NCI-H345 (cell line): Measurements from ENCODE around the gene MAP3K4.
"Not testable (repeated sequence)": the region's sequence is repeated elsewhere in the genome, so short reads cannot be mapped to it uniquely, and the experiment has no call there.

Source experiments
- DNase-seq: peaks from one replicate; lab custom pipeline; 2025; lab: John Stamatoyannopoulos, UW

The MAP3K4 gene

GRCh38 chr6:160967833-160968232, 23.7 kb upstream of the MAP3K4 start:
- DNase-seq, result no peak

- DNase-seq, result no peak
Measured at GRCh38 chr6:160971171-160971570, 20.4 kb upstream of the MAP3K4 start.

DNA sequence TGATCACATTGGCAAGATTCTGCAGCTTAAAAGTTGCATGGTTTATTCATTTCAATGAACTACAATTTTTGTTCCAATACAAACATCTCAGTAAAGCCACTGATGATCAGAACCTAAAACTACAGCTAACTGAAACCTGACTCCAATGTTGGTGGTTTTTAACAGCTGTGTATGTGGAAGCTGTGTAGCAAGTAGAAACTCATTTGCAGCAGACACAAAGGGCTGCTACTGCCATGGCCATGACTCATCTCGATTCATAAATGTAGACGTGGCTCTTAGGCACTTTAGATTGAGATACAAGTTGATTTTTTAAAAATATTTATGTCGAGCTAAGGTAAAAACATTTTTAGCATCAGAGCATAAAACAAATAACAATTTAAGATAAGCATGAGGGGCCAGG, 19.5 kb upstream of the MAP3K4 start:
- DNase-seq, result no peak

GRCh38 chr6:160972594-160972993, 19.0 kb upstream of the MAP3K4 start:
- DNase-seq, result not testable (repeated sequence)

GRCh38 chr6:160973311-160974250, 18.0 kb upstream of the MAP3K4 start:
- no peak for DNase-seq

- DNase-seq, result no peak
Measured at GRCh38 chr6:160974304-160974771, 17.2 kb upstream of the MAP3K4 start.

- DNase-seq, result no peak
Measured at GRCh38 chr6:160975162-160975561, 16.4 kb upstream of the MAP3K4 start.

DNA sequence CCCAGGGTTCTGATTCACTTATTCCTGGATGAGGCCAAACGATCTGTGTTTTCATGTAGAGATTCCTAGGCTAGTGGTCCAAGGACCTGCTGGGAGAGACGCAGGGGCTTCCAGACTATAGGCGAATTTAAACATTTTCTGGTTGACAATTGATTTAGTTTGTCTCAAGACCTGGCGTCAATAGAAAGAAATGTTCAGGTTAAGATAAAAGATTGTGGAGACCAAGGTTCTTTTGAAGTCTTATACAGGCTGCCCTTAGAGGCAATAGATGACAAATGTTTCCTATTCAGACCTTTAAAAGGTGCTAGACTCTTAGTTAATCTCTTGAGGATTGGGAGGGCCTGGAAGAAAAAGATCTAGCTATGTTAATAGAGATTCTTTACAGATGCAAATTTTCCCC, 15.6 kb upstream of the MAP3K4 start:
- not testable (repeated sequence) for DNase-seq

DNA sequence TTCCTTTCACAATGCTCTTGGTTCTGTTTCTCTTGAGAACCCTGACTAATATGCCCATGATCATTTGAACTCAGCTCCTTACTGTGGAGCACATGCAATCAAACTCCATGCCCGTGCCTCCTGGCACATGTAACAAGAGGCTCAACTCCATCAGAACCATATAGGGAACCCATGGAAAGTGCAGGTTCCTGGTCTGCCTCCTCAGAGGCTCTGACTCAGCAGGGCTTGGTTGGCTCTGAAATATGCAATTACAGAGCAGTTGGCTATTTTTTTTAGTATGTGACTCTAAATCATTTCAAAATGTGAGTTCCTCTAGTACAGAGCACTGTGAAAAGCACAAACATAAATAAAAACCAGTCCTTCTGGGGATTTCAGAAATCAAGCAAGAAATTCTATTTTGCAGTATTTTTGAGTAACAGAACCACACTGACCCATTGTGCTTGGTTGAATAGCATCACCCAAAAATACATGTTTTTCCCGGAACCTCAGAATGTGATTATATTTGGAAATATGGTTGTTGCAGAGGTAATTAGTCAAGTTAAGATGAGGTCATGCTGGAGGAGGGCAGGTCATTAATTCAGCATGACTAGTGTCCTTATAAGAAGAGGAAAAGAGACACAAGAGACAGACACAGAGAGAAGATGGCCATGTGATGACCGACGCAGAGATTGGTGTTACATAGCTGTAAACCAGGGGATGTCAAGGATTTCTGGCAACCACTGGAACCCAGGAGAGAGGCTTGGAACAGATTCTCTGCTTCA, 13.2 kb upstream of the MAP3K4 start:
- DNase-seq, result no peak

GRCh38 chr6:160979061-160979708, 12.4 kb upstream of the MAP3K4 start:
- DNase-seq, result no peak

- DNase-seq, result not testable (repeated sequence)
Measured at GRCh38 chr6:160983377-160983948, 8.1 kb upstream of the MAP3K4 start.

GRCh38 chr6:160986851-160987250, 4.7 kb upstream of the MAP3K4 start:
- no peak for DNase-seq

DNA sequence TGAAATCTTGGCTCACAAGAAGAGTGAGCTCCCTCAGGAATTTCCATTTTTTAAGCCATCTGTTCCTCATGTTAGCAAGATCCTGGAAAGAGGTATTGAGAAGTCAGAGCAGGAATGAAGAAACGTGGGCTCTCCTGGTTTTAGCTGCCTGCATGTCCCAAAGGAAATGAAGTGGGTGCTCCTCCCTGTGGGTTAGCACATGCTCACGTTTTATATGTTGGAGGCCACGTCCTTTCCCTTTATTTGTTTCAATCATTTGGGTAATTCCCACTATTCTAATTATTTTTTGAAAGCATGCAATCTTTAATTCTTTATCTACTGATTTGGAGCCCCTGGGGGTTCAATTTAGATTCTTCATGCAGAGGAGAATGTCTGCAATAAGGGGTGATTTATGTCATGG, 4.3 kb upstream of the MAP3K4 start:
- no peak for DNase-seq

- DNase-seq, result no peak
Measured at GRCh38 chr6:160990847-160991405, 643 bp upstream of the MAP3K4 start.

DNA sequence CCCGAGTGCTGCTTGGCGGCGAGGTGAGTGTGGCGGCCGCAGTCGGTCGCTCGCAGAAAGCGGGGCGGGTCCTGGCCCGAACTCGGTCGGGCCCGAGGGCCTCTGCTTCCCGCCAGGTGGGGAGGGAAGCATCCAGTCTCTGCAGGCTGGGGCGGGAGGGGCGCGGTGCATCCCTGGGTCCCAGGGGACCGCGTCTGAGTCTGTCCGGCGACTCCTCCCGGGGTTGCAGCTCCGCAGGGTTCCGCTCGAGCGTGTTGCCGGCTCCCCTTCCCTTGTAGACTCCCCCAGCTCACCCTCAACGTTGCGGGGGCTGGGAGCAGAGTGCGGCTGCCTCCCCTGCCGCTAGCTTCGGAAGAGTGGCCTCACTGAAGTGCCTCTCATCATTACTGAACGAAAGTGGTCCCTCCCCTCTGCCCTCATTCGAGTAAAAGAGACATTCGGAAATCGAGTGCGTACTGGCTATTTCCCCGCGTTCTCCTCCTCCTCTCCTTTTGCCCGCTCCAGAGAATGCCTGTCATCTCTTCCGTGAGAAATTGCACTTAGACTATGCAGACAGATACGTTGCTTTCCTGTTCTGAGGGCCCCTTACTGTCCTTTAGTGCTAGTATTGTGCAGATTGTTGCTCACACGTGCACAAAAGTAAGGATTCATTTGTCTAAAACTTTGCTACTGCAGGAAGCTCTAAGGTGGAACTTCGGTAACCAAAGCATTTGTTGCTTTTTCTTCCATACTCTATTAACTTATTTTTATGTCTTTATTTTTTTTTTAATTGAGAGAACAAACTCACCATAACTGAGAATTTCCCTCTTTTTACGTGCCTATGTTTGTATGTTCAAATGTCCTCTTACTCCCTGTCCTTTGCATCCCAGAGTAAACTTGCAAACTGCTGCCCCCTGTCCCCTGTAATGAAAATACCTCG, 751 bp downstream of the MAP3K4 start:
- peak; percentile 77 for DNase-seq

DNA sequence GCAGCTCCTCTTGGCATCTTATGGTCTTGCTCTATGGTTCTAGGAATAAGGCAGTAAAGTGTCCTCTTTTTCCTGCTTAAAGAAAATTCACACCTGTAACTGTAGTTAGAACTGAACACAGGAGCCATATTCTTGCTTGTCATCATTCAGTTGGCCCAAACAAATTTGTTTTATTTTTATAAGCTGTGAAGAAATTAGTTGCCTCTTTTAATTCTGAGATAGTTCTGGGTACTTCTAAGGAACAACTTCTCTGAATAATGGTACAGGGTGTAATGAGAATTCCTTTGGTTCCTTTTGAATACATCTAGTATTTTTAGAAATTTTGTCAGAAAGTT, 1.4 kb downstream of the MAP3K4 start:
- no peak for DNase-seq

DNA sequence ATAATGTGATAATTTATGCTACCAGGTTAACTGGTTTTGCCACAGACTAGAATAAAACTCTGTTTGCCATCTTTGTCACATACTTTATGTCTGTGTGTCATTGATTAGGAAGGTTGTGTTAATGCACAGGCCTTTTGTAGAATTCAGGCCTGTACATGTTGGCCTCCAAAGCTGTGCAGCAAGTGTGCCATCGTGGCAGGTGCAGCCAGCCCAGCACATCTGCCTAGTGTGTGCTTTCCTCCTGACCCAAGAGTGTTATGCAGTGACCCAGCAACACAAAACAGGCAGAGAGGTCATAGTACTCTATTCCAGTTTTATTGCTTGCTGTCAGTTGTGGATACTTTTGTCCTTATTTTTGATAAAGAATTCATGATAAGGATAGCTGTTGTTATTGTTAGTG, 3.7 kb downstream of the MAP3K4 start:
- DNase-seq, result peak; percentile 64

- no peak for DNase-seq
Measured at GRCh38 chr6:160996131-160996601, 4.6 kb downstream of the MAP3K4 start.

DNA sequence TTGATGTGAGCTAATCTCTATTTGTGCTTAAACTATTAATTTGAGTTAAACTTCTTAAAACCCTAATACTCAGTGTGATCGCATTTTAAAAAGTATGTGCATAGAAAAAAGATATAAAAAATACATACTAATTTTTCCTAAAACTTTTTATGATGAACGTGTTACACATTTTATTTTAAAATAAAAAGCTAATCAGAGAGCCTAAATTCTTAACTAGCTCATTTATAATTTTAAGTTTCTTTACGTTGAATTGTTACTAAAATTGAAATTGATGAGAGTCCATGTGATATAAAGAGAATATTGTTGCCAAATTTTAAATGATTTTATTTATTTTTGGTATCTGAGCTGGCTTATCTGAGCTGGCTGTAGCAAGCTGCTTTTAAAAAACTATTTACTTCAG, 6.6 kb downstream of the MAP3K4 start:
- DNase-seq, result no peak

DNA sequence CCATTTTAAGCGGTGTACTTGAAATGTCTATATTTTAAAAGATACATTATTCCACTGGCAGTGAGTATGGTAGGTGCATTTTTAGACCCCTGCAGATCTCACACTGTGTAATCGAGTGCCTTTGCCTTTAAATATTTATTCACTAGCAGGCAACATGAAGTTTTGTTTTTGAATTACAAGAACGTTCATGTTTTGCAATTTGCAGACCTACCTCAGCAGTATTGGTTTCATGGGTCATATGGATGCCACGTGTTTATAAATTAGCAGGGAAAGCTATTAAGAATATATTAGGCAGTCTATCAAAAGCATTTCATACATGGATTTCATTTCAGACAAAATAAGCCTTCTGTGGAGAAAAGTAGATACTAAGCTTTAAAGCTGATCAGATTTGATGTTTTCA, 7.2 kb downstream of the MAP3K4 start:
- no peak for DNase-seq

DNA sequence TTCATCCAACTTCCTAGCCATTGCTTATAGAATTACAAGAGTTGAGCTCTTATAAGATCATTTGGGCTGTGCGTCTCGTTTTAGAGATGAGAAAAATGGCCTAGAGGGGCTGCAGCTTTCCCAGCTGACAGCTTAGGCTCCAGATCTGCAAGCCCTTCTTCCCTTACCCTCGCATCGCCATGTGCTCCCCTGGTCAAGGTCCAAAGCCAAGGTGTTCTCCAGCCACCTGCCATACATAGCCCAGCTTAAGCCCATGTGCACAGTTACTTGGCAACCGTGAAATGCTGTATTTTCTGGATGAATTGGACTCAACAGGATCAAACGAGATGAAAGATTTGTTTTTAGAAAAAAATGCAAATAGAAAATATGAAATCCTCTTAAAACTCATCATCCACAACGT, 7.9 kb downstream of the MAP3K4 start:
- no peak for DNase-seq
